ENCODE data around the gene TEAD4. TPM values are rescaled to one million over a fixed set of nuclear protein-coding genes. Genes with fewer than 3 reads are reported as not detected.
A peak's percentile ranks its signal among the peaks of the same experiment; 100 is the strongest.

Gene TEAD4
- total RNA-seq, 2 donors from 2014 or later, result 12.9 to 41.5 TPM

GRCh38 chr12:3081886-3082285, 122.7 kb downstream of the TEAD4 start:
- Histone ChIP-seq H3K27me3 (no peaks in the 10 kb centered on the region), H3K4me1 (peaks cover 0 to 77% of the 10 kb centered on the region in 2 donors), H3K9me3 (no peaks in the 10 kb centered on the region), H3K4me3 (no peak overlapping the region), H3K36me3 (no peaks in the 10 kb centered on the region), H3K27ac (peak overlapping the region in 1 of 2 donors; percentile 73)
- DNase-seq (ENCODE audit: low spot score), result no peak
- no peak for TF ChIP-seq CTCF (IDR thresholded peaks at IDR 0.05)

- Histone ChIP-seq H3K36me3 (no peaks in the 10 kb centered on the region), H3K4me3 (no peak overlapping the region), H3K27ac (peak overlapping the region; percentile 46 to 73), H3K27me3 (no peaks in the 10 kb centered on the region), H3K4me1 (peaks cover 0 to 84% of the 10 kb centered on the region in 2 donors), H3K9me3 (no peaks in the 10 kb centered on the region)
- TF ChIP-seq CTCF (IDR thresholded peaks at IDR 0.05), result no peak
- DNase-seq (ENCODE audit: low spot score), result no peak
Observed at GRCh38 chr12:3083241-3083920, 124.2 kb downstream of the TEAD4 start.

- no peak for DNase-seq (ENCODE audit: low spot score)
- H3K9me3 ChIP-seq, result no peaks in the 10 kb centered on the region
- TF ChIP-seq CTCF (IDR thresholded peaks at IDR 0.05), result no peak
- H3K4me1 ChIP-seq, result peaks cover 0 to 83% of the 10 kb centered on the region in 2 donors
- H3K27ac ChIP-seq, result peak overlapping the region; percentile 46 to 73
- no peaks in the 10 kb centered on the region for H3K27me3 ChIP-seq
- no peaks in the 10 kb centered on the region for H3K36me3 ChIP-seq
- H3K4me3 ChIP-seq, result no peak overlapping the region
Observed at GRCh38 chr12:3083921-3084347, 124.7 kb downstream of the TEAD4 start.

- Histone ChIP-seq H3K4me1 (peaks cover 0 to 77% of the 10 kb centered on the region in 2 donors), H3K4me3 (no peak overlapping the region), H3K27ac (peak overlapping the region; percentile 46 to 73), H3K9me3 (no peaks in the 10 kb centered on the region), H3K36me3 (no peaks in the 10 kb centered on the region), H3K27me3 (no peaks in the 10 kb centered on the region)
- TF ChIP-seq CTCF (IDR thresholded peaks at IDR 0.05), result no peak
- no peak for DNase-seq (ENCODE audit: low spot score)
Observed at GRCh38 chr12:3084742-3085141, 125.5 kb downstream of the TEAD4 start.

GRCh38 chr12:3085341-3086139, 126.3 kb downstream of the TEAD4 start:
- TF ChIP-seq CTCF (IDR thresholded peaks at IDR 0.05), result no peak
- Histone ChIP-seq H3K4me3 (no peak overlapping the region), H3K36me3 (no peaks in the 10 kb centered on the region), H3K27me3 (no peaks in the 10 kb centered on the region), H3K27ac (peak overlapping the region; percentile 46 to 73), H3K9me3 (no peaks in the 10 kb centered on the region), H3K4me1 (peaks cover 0 to 78% of the 10 kb centered on the region in 2 donors)
- no peak for DNase-seq (ENCODE audit: low spot score)
